ENCODE data around the gene NTMT1.

The NTMT1 gene

GRCh38 chr9:129650680-129651235, 24.8 kb downstream of the NTMT1 start:
- Histone ChIP-seq H3F3A (ENCODE audit: insufficient read depth, low read length) (no peaks in the 10 kb centered on the region), H3K9me3 (ENCODE audit: low read length) (no peaks in the 10 kb centered on the region), H3K27ac (ENCODE audit: low read depth, low read length, poor library complexity, severe bottlenecking) (no peak overlapping the region), H2AFZ (ENCODE audit: low read length) (no peak overlapping the region), H3K4me2 (ENCODE audit: low read length) (no peak overlapping the region), H3K9ac (ENCODE audit: low read length) (no peak overlapping the region), H3K4me1 (ENCODE audit: insufficient read depth, low read length, severe bottlenecking) (no peaks in the 10 kb centered on the region), H3K27me3 (ENCODE audit: insufficient read depth, low read length) (no peaks in the 10 kb centered on the region), H3K9me2 (ENCODE audit: low read depth, low read length) (no peaks in the 10 kb centered on the region), H3K79me2 (ENCODE audit: insufficient read depth, low read length) (no peaks in the 10 kb centered on the region), H3K36me3 (ENCODE audit: insufficient read depth, low read length) (no peaks in the 10 kb centered on the region), H4K20me1 (ENCODE audit: insufficient read depth, low read length) (no peaks in the 10 kb centered on the region), H3K4me3 (ENCODE audit: low read depth, low read length, poor library complexity, severe bottlenecking) (no peak overlapping the region)
- TF ChIP-seq EZH2 (IDR thresholded peaks at IDR 0.05; ENCODE audit: borderline replicate concordance, low read length) (no peak), CTCF (IDR thresholded peaks at IDR 0.05; ENCODE audit: low read length) (no peak)

- Histone ChIP-seq H3K36me3 (ENCODE audit: insufficient read depth, low read length) (no peaks in the 10 kb centered on the region), H3K4me1 (ENCODE audit: insufficient read depth, low read length, severe bottlenecking) (no peaks in the 10 kb centered on the region), H3K27me3 (ENCODE audit: insufficient read depth, low read length) (no peaks in the 10 kb centered on the region), H3K9me2 (ENCODE audit: low read depth, low read length) (no peaks in the 10 kb centered on the region), H4K20me1 (ENCODE audit: insufficient read depth, low read length) (no peaks in the 10 kb centered on the region), H3F3A (ENCODE audit: insufficient read depth, low read length) (no peaks in the 10 kb centered on the region), H3K9me3 (ENCODE audit: low read length) (no peaks in the 10 kb centered on the region), H3K79me2 (ENCODE audit: insufficient read depth, low read length) (no peaks in the 10 kb centered on the region), H3K27ac (ENCODE audit: low read depth, low read length, poor library complexity, severe bottlenecking) (no peak overlapping the region), H3K4me2 (ENCODE audit: low read length) (no peak overlapping the region), H3K4me3 (ENCODE audit: low read depth, low read length, poor library complexity, severe bottlenecking) (no peak overlapping the region), H3K9ac (ENCODE audit: low read length) (no peak overlapping the region), H2AFZ (ENCODE audit: low read length) (no peak overlapping the region)
- TF ChIP-seq EZH2 (IDR thresholded peaks at IDR 0.05; ENCODE audit: borderline replicate concordance, low read length) (no peak), CTCF (IDR thresholded peaks at IDR 0.05; ENCODE audit: low read length) (no peak)
These were observed 28.0 kb downstream of the NTMT1 start for GRCh38 chr9:129653823-129654553.

- Histone ChIP-seq H3K4me3 (ENCODE audit: low read depth, low read length, poor library complexity, severe bottlenecking) (no peak overlapping the region), H3K79me2 (ENCODE audit: insufficient read depth, low read length) (no peaks in the 10 kb centered on the region), H3K36me3 (ENCODE audit: insufficient read depth, low read length) (no peaks in the 10 kb centered on the region), H3K4me1 (ENCODE audit: insufficient read depth, low read length, severe bottlenecking) (no peaks in the 10 kb centered on the region), H3K9me2 (ENCODE audit: low read depth, low read length) (no peaks in the 10 kb centered on the region), H3K4me2 (ENCODE audit: low read length) (no peak overlapping the region), H3K9me3 (ENCODE audit: low read length) (no peaks in the 10 kb centered on the region), H4K20me1 (ENCODE audit: insufficient read depth, low read length) (no peaks in the 10 kb centered on the region), H3K9ac (ENCODE audit: low read length) (no peak overlapping the region), H2AFZ (ENCODE audit: low read length) (no peak overlapping the region), H3K27me3 (ENCODE audit: insufficient read depth, low read length) (0 out of 2 replicates have a peak, but pooled peaks cover 3% of the 10 kb centered on the region), H3K27ac (ENCODE audit: low read depth, low read length, poor library complexity, severe bottlenecking) (no peak overlapping the region), H3F3A (ENCODE audit: insufficient read depth, low read length) (no peaks in the 10 kb centered on the region)
- no peak for TF ChIP-seq CTCF (IDR thresholded peaks at IDR 0.05; ENCODE audit: low read length)
- no peak for TF ChIP-seq EZH2 (IDR thresholded peaks at IDR 0.05; ENCODE audit: borderline replicate concordance, low read length)
These were observed 28.6 kb downstream of the NTMT1 start for GRCh38 chr9:129654554-129655040.
